PC-3 (cell line): ENCODE measurements around the gene RIMKLA. TPM values are rescaled to one million over a fixed set of nuclear protein-coding genes. Genes with fewer than 3 reads are reported as not detected.

Experiments
- ATAC-seq: fragments of 200-7000 bp; cut with Tn5 transposase; 2 replicates; pipeline ENCODE4 v1.9.1; 2020; ENCODE audit warnings: mild to moderate bottlenecking, moderate library complexity
- BruUV-seq: library from RNA; stranded (reverse); fragments of 400-500 nt; replicated peaks from 2 replicates; lab custom pipeline; 2021; lab: Mats Ljungman, UMichigan
- CTCF ChIA-PET: fragments of 300-600 bp; sonication (Branson Sonifier 250); formaldehyde crosslinking; loops from one replicate; lab custom pipeline; 2022; ENCODE audit warnings: antibody characterized with exemption; lab: Charles Lee
- POLR2A ChIA-PET: fragments of 300-600 bp; sonication (Branson Sonifier 250); formaldehyde crosslinking; loops from one replicate; lab custom pipeline; 2022; ENCODE audit warnings: antibody characterized with exemption; ENCODE audit not compliant: unreplicated experiment; lab: Charles Lee
- DNase-seq: peaks from one replicate; pipeline ENCODE4 v3.0.0-alpha.2; 2015
- H2AFZ ChIP-seq: fragments of 300-600 bp; sonication (generic); 2 replicates; pipeline ENCODE4 v1.6.0; 2016; ENCODE audit warnings: antibody characterized with exemption, low read length
- H3F3A ChIP-seq: fragments of 300-600 bp; sonication (generic); one replicate; pipeline ENCODE4 v1.6.0; 2017; ENCODE audit warnings: antibody characterized with exemption, low read length, control low read depth, mild to moderate bottlenecking; ENCODE audit not compliant: unreplicated experiment
- H3K27ac ChIP-seq: fragments of 300-600 bp; sonication (generic); 2 replicates; pipeline ENCODE4 v1.5.1; 2016; ENCODE audit warnings: mild to moderate bottlenecking, low read length
- H3K27me3 ChIP-seq: fragments of 300-600 bp; sonication (generic); 2 replicates; pipeline ENCODE4 v1.6.1; 2016; ENCODE audit warnings: low read length, mixed read lengths
- H3K36me3 ChIP-seq: fragments of 300-600 bp; sonication (generic); 2 replicates; pipeline ENCODE4 v1.6.1; 2016; ENCODE audit warnings: low read depth, mixed run types, low read length, mixed read lengths
- H3K4me1 ChIP-seq: fragments of 300-600 bp; sonication (generic); 2 replicates; pipeline ENCODE4 v1.5.1; 2016; ENCODE audit warnings: low read length; ENCODE audit not compliant: insufficient read depth
- H3K4me2 ChIP-seq: fragments of 300-600 bp; sonication (generic); 2 replicates; pipeline ENCODE4 v1.6.0; 2016; ENCODE audit warnings: low read length
- H3K4me3 ChIP-seq: fragments of 300-600 bp; sonication (generic); 2 replicates; pipeline ENCODE4 v1.5.1; 2016; ENCODE audit warnings: mild to moderate bottlenecking, low read length, mixed read lengths
- H3K79me2 ChIP-seq: fragments of 300-600 bp; sonication (generic); 2 replicates; pipeline ENCODE4 v1.6.1; 2017; ENCODE audit warnings: low read length, mixed read lengths
- H3K9ac ChIP-seq: fragments of 300-600 bp; sonication (generic); 2 replicates; pipeline ENCODE4 v1.6.0; 2016; ENCODE audit warnings: mild to moderate bottlenecking, low read length
- H3K9me2 ChIP-seq: fragments of 300-600 bp; sonication (generic); replicated peaks from 2 replicates; pipeline ENCODE4 v1.6.1; 2016; ENCODE audit warnings: mixed run types, low read length, mixed read lengths
- H3K9me3 ChIP-seq: fragments of 300-600 bp; sonication (generic); 2 replicates; pipeline ENCODE4 v1.6.1; 2016; ENCODE audit warnings: low read length, mixed read lengths
- H4K20me1 ChIP-seq: fragments of 300-600 bp; sonication (generic); 2 replicates; pipeline ENCODE4 v1.6.1; 2016; ENCODE audit warnings: low read length, mixed read lengths
- CTCF ChIP-seq: fragments of 300-600 bp; sonication (generic); conservative IDR thresholded peaks from 2 replicates; pipeline ENCODE4 v1.5.1; 2017; ENCODE audit warnings: antibody characterized with exemption, low read depth, mild to moderate bottlenecking, low read length
- EZH2 ChIP-seq: fragments of 300-600 bp; sonication (generic); IDR thresholded peaks from one replicate; pipeline ENCODE4 v1.6.1; 2017; ENCODE audit warnings: antibody characterized with exemption, mild to moderate bottlenecking, low read length; ENCODE audit not compliant: unreplicated experiment
- EZH2phosphoT487 ChIP-seq: fragments of 300-600 bp; sonication (generic); IDR thresholded peaks from 2 replicates; pipeline ENCODE4 v1.6.1; 2018; ENCODE audit warnings: mild to moderate bottlenecking, antibody characterized with exemption, low read length, borderline replicate concordance
- intact Hi-C: fragments of 100-400 bp; cut with micrococcal nuclease; formaldehyde crosslinking; loops from 2 replicates; pipeline ENCODE4 v1.9.0; 2023
- total RNA-seq: library from RNA; depleted of rRNA; stranded (reverse); fragments of >200 nt; gene quantifications from 2 replicates; pipeline ENCODE4 v1.2.3, GENCODE V29; 2014

RIMKLA gene
- total RNA-seq, 1 experiment from 2014 or later: 4.5 TPM

DNA sequence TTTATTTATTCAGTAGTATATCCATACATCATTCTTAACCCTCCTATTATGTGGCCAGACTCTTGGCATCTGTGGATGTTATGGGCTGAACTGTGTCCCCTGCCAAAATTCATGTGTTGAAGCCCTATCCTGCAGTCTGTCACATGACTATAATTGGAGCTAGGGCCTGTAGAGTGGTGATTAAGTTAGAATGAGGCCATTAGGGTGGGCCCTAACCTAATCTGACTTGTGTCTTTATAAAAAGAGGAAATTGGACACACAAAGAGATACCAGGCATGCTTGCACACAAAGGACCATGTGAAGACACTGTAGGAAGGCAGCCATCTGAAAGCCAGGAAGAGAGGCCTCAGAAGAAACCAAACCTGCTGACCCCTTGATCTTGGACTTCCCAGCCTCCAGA lies 68.7 kb downstream of the RIMKLA start:
- H3K9me3 ChIP-seq: no peaks in the 10 kb centered on the region
- ChIA-PET POLR2A (no interaction called here), CTCF (no interaction called here)
- no peak overlapping the region for H3K4me3 ChIP-seq
- H2AFZ ChIP-seq: no peak overlapping the region
- intact Hi-C loops: no loop called here
- H3K4me2 ChIP-seq: no peak overlapping the region
- no peaks in the 10 kb centered on the region for H3K79me2 ChIP-seq
- peaks cover 7% of the 10 kb centered on the region for H3K4me1 ChIP-seq
- no peaks in the 10 kb centered on the region for H3K9me2 ChIP-seq
- no peak overlapping the region for H3K9ac ChIP-seq
- DNase-seq (no peak), ATAC-seq (no peak)
- no peak for TF ChIP-seq EZH2
- TF ChIP-seq EZH2phosphoT487: no peak
- TF ChIP-seq CTCF: no peak
- H4K20me1 ChIP-seq: no peaks in the 10 kb centered on the region
- no TSS peak for BruUV-seq
- H3K27ac ChIP-seq: no peak overlapping the region
- no peaks in the 10 kb centered on the region for H3K27me3 ChIP-seq
- no peaks in the 10 kb centered on the region for H3F3A ChIP-seq
- H3K36me3 ChIP-seq: no peaks in the 10 kb centered on the region

DNA sequence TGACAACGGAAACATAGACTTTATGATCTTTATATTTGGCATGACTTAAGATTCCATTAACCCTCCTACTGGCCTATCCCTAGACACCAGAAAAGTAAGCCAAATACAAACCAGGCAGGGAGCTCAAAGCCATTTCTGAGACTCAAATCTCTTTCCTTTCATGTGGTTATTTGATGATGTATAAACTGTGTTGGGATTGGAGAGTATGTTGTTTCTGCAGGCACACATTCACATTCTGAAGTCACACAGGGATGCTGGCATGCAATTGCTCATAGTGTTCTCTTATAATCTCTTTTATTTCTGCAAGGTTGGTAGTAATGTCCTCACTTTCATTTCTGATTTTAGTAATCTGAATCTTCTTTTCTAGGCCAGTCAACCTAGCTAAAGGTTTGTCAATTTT lies 69.5 kb downstream of the RIMKLA start:
- Histone ChIP-seq H3K27ac (no peak overlapping the region), H3K9me3 (no peaks in the 10 kb centered on the region), H4K20me1 (no peaks in the 10 kb centered on the region), H2AFZ (no peak overlapping the region), H3K27me3 (no peaks in the 10 kb centered on the region), H3K9ac (no peak overlapping the region), H3K4me1 (peaks cover 7% of the 10 kb centered on the region), H3K4me3 (no peak overlapping the region), H3K79me2 (no peaks in the 10 kb centered on the region), H3F3A (no peaks in the 10 kb centered on the region), H3K36me3 (no peaks in the 10 kb centered on the region), H3K4me2 (no peak overlapping the region), H3K9me2 (no peaks in the 10 kb centered on the region)
- no peak for DNase-seq
- intact Hi-C loops: no loop called here
- ATAC-seq: no peak
- no peak for TF ChIP-seq CTCF
- no TSS peak for BruUV-seq
- POLR2A ChIA-PET: no interaction called here
- CTCF ChIA-PET: no interaction called here

GRCh38 chr1:42453386-42453785 lies 72.8 kb downstream of the RIMKLA start:
- Histone ChIP-seq H3K27ac (no peak overlapping the region), H3K79me2 (peaks cover 17% of the 10 kb centered on the region), H3K27me3 (no peaks in the 10 kb centered on the region), H2AFZ (no peak overlapping the region), H3F3A (no peaks in the 10 kb centered on the region), H3K9me3 (no peaks in the 10 kb centered on the region), H3K9me2 (no peaks in the 10 kb centered on the region), H3K36me3 (no peaks in the 10 kb centered on the region; the same call in 1 of the 2 replicates), H3K4me3 (no peak overlapping the region), H3K4me1 (peaks cover 27% of the 10 kb centered on the region), H3K4me2 (no peak overlapping the region), H3K9ac (no peak overlapping the region), H4K20me1 (no peaks in the 10 kb centered on the region)
- peak; percentile 43 for DNase-seq
- peak; percentile 37 for ATAC-seq
- TF ChIP-seq EZH2phosphoT487: no peak
- BruUV-seq: no TSS peak
- ChIA-PET CTCF (no interaction called here), POLR2A (no interaction called here)
- intact Hi-C loops: no loop called here
